GM12878 (cell line): Measurements from ENCODE around the gene MTR. TPM values are rescaled to one million over a fixed set of nuclear protein-coding genes. Genes with fewer than 3 reads are reported as not detected.

Source experiments
- NFXL1 ChIP-seq: fragments of 450-650 bp; IDR thresholded peaks from 2 replicates; pipeline ENCODE4 v1.6.1; 2017; ENCODE audit warnings: antibody characterized with exemption, mild to moderate bottlenecking, borderline replicate concordance
- RELB ChIP-seq: fragments of 450-650 bp; IDR thresholded peaks from 2 replicates; pipeline ENCODE4 v1.6.1; 2017; ENCODE audit warnings: low read depth, mild to moderate bottlenecking, moderate library complexity
- SMAD5 ChIP-seq: IDR thresholded peaks from 2 replicates; pipeline ENCODE4 v1.6.1; 2016; ENCODE audit warnings: antibody characterized with exemption, low read depth
- TCF3 ChIP-seq: IDR thresholded peaks from 2 replicates; pipeline ENCODE4 v1.6.1; 2012; ENCODE audit warnings: low read depth, mild to moderate bottlenecking, low read length, borderline replicate concordance; ENCODE audit not compliant: insufficient read depth
- ZBTB40 ChIP-seq: fragments of 450-650 bp; IDR thresholded peaks from 2 replicates; pipeline ENCODE4 v1.6.1; 2016; ENCODE audit warnings: mild to moderate bottlenecking, moderate library complexity, borderline replicate concordance
- polyA plus RNA-seq, 11 experiments: library from polyadenylated mRNA; depleted of rRNA in 4 of 11; unstranded in 6 of 11; stranded (reverse) in 5 of 11; fragments of >200 nt; fragmentation: Nextera tagmentation in 4 of 11; fragmentation: Illumina TruSeq in 1 of 11; extraction: Ambion mirVana in 4 of 11; extraction: Trizol in 1 of 11; gene quantifications; 1 replicate in 1 of 11; 2 replicates in 10 of 11; pipeline versions ENCODE4 v1.2.1 to v1.2.3, GENCODE V29; 2011 to 2016; ENCODE audit warnings: inconsistent platforms in 2 of 11, missing spikeins in 2 of 11, low read depth in 1 of 11
- total RNA-seq, 4 experiments: library from RNA; depleted of rRNA in 3 of 4; stranded (reverse); fragments of >200 nt in 3 of 4; fragmentation: Illumina TruSeq in 1 of 4; extraction: Trizol in 1 of 4; gene quantifications; 2 replicates each; pipeline versions ENCODE4 v1.2.1 to v1.2.3, GENCODE V29; 2013 to 2021
- TF ChIP-seq, protein P1 (sequence below): IDR thresholded peaks from 2 replicates; pipeline ENCODE4 v1.6.1; 2012; ENCODE audit warnings: low read length, inconsistent platforms

The MTR gene
- total and polyA plus RNA-seq, 10 of the 15 experiments (the other 5 are each of a cell fraction or from before 2014, with no cell fraction given): 2.4 to 38.7 (median 16.5) TPM

DNA sequence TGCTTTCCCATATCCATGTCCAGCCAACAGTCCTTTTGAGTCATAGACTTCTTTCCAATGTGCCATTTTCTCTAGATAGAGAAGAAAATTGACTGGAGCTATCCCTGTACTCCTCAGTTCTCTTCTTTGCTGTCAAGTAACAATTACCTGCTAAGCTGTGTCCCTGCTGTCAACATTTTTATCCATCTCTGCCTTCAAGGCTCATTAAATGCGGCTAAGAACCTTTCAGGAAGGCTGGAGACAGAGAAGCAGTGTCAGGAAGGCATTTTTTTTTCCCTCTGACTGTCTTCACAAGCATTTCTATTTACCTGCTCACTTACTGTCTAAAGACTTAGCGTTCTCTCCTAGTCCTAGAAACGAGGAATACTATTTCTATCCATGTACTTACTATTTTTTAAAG lies 69.1 kb downstream of the MTR start (continued):
- TF ChIP-seq RELB (no peak), NFXL1 (no peak), SMAD5 (no peak), ZBTB40 (no peak), TCF3 (no peak)
- TF ChIP-seq, protein P1, sequence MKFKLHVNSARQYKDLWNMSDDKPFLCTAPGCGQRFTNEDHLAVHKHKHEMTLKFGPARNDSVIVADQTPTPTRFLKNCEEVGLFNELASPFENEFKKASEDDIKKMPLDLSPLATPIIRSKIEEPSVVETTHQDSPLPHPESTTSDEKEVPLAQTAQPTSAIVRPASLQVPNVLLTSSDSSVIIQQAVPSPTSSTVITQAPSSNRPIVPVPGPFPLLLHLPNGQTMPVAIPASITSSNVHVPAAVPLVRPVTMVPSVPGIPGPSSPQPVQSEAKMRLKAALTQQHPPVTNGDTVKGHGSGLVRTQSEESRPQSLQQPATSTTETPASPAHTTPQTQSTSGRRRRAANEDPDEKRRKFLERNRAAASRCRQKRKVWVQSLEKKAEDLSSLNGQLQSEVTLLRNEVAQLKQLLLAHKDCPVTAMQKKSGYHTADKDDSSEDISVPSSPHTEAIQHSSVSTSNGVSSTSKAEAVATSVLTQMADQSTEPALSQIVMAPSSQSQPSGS: no peak
